Fibroblast of lung (primary cell): ENCODE data around the gene VMAC.

Experiments
- CTCF ChIP-seq, 2 donors: IDR thresholded peaks in 1 of 2; conservative IDR thresholded peaks in 1 of 2; 1 replicate in 1 of 2; 2 replicates in 1 of 2; pipeline ENCODE4 v1.5.1; 2011 to 2012; ENCODE audit warnings: low read length in 2 of 2, control low read depth in 1 of 2, inconsistent platforms in 1 of 2, low read depth in 1 of 2, mild to moderate bottlenecking in 1 of 2
- EZH2 ChIP-seq: IDR thresholded peaks from 2 replicates; pipeline ENCODE4 v1.5.1; 2012; ENCODE audit warnings: low read length, control low read depth, mild to moderate bottlenecking; ENCODE audit errors: missing control alignments

DNA sequence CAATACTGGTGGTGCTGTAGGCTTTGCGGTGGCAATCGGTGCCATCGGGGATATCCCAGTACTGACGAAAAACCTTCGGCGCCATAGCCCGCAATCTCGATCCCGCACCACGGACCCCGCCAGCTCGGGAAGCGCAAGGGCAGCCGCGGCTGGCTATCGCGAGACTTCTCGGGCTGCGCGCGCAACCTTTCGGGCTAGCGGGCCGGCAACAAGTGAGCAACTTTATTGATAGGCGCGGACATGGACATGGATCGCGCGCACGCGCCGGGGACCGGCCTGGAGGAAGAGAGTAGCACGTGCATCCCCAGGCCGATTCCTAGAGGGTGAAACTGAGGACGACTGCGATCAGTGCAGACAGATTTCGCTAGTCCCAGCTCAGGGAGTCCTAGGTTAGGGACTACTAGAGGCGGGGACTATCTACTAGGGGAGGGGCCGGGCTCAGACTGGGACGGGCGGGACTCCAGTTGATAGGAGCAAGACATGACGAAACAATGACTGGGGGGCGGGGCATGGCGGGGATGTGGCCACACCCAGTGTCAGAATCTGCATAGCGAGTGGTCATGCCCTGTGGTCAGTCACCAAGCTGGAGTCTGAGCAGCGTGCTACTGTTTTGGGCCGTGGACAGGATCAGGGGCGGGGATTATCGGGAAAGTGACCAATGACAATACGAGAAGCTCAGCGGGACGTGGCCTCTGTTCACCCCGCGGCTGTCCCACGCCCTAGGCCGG lies 884 bp upstream of the VMAC start, which contains the start of gene NDUFA11:
- TF ChIP-seq CTCF (conservative IDR thresholded peaks at IDR 0.05 in 1 of 2, IDR thresholded peaks at IDR 0.05 in 1 of 2; ENCODE audit: low read depth in 1 of 2, low read length in 2 of 2), result no peak
- no peak for TF ChIP-seq EZH2
